Measurements from ENCODE around the gene GTF2H2.
"Not testable (repeated sequence)": the region's sequence is repeated elsewhere in the genome, so short reads cannot be mapped to it uniquely, and the experiment has no call there.

The GTF2H2 gene

DNA sequence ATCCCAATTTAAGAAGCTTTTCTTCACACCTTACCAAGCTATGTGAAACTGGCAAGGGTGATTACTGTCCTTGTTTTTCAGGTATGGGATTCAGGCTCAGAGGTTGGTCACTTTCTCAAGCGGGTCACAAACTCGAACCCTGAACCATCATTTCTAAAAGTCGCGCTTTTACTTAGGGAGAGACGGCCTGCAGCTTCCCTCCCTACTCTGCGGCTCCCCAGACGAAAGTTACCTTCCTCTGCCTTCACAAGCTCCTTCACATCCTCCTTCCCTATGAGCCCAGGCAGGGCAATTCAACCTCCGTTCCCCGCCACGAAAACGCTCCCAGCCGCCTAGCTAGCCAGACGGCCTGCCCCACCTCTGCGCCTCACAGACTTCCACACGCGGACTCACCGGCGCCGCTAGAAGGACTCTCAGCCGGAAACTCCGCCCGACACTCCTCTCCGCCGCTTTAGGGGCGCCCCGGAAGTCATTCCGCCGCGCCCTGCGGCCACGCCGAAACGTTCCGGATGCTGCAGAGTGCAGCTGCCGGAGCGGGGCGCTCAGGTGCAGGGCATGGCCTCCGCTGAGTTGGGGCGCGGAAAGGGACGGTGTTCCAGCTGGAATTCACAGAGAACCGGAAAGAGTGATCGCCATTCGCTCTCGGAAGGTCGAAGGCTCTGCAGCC lies at the start of gene GTF2H2:
Gene GTF2H2 (minus strand): TSS at position 415 of the 667 bp plus-strand sequence. CDS start 4,913 bp downstream, outside the sequence.
- not testable (repeated sequence) for DNase-seq (ENCODE audit: low read depth); H3K4me3 ChIP-seq (ENCODE audit: low read length)

DNA sequence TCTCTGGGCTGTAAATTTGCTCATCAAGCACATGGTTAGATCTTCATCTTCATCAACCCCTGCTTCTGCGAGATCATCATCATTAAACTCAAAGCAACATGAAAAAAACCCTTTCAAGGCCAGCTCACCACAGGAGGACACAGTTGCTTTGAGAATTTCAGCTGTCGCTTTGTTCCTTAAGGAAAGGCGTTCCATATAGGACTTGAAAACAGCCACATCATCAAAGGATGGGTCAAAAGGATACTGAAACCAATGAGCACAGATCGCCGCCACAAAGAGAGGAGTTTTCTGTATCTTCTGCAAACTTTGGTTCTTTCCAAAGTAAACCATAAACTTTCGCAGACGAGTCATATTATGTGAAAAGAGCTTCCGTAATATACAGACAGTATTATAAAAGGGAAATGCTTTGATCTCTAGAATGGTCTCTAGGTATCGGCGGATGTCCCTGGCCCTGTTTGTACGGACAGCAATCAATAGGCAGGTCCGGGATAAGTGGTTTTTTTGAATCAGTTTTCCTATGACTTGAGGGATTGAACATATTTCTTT lies 42.3 kb upstream of the GTF2H2 start:
- not testable (repeated sequence) for DNase-seq (ENCODE audit: low read depth); H3K4me3 ChIP-seq (ENCODE audit: low read length)

DNA sequence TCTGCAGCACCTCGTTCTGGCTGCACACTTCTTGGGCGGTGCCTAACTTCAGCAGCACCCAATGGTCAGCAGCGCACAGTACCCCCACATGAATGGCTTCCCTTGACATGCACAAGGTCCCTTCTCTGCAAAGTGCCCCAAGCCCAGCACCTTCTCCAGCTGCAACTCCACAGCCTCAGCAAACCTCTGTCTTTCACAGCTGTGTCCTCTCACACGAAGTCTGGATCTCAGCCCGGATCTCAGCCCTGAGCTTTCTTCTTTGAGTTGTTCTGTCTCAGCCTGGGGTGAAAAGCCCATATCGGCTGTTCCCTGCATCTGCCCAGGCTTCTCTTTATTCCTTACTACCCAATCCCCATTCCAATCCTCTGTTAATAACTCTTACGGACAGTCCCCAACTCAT lies 32.5 kb upstream of the GTF2H2 start:
- DNase-seq (ENCODE audit: low read depth) = not testable (repeated sequence)

DNA sequence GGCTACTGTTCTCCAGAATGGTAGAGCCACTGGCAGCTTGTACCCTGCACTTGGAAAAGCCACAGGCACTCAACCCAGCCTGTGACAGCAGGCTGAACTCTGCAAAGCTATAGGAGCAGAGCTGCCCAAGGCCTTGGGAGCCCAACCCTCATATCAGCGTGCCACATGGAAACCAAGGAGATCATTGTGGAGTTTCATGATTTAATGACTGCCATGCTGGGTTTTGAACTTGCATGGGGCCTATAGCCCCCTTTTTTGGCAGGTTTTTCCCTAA lies 30.4 kb upstream of the GTF2H2 start:
- not testable (repeated sequence) for DNase-seq (ENCODE audit: low read depth)

More for the DNA sequence above, 32.5 kb upstream of the GTF2H2 start:
- H3K4me3 ChIP-seq (ENCODE audit: low read length) = not testable (repeated sequence)

DNA sequence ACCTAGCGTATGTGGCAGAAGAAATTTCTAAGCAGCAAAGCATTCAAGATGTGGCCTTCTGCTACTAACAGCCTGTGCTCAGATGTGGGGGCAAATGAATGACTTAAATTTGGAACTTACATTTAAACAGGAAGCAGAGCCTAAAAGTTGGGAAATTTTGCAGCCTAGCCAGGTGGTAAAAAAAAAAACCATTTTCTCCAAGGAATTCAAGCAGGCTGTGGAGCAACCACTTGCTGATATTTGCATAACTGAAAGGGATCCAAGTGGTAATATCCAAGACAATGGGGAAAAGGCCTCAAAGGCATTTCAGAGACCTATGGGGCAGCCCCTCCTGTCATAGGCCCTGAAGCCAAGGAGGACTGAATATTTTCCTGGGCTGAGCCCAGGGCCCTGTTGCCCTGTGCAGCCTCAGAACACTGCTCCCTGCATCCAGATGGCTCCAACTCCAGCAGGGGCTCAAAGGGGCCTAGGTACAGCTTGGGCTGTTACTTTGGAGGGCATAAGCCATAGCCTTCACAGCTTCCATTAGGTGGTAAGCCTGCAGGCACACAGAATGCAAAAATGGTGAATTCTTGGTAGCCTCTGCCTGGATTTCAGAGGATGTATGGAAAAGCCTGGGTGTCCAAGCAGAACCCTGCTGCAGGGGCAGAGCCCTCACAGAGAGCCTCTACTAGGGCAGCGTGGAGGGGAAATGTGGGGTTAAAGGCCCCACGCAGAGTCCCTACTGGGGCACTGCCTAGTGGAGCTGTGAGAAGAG lies 29.9 kb upstream of the GTF2H2 start:
- H3K4me3 ChIP-seq (ENCODE audit: low read length); DNase-seq (ENCODE audit: low read depth): not testable (repeated sequence)

More for the DNA sequence above, 30.4 kb upstream of the GTF2H2 start:
- not testable (repeated sequence) for H3K4me3 ChIP-seq (ENCODE audit: low read length)

DNA sequence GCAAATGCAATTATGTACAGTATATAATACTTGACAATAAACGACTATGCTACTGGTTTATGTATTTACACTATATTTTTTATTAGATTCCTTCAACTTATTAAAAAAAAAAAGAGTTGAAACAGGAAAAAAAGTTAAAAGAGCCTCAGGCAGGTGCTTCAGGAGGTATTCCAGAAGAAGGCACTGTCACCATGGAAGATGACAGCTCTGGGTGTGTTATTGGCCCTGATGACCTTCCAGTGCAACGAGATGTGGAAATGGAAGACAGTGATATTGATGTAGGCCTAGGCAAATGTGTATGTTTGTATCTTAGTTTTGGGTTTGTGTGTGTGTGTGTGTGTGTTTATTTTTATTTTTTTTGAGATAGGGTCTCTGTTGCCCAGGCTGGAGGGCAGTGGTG lies 22.3 kb upstream of the GTF2H2 start:
- DNase-seq (ENCODE audit: low read depth); H3K4me3 ChIP-seq (ENCODE audit: low read length): not testable (repeated sequence)

DNA sequence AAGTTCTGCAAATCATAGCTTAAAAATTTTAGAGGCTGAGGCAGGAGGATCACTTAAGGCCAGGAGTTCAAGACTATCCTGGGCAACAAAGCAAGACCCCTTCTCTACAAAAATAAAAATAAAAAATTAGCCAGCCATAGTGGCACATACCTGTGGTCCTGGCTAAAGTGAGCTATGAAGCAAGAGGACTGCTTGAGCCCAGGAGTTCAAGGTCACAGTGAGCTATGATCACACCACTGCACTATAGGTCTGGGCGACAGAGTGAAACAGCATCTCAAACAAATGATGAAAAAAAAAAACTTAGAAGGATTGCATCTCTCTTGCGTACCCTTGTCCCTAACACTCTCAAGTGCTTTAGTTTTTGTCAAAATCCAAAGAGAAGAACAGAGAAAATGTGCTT lies 21.3 kb upstream of the GTF2H2 start:
- H3K4me3 ChIP-seq (ENCODE audit: low read length); DNase-seq (ENCODE audit: low read depth): not testable (repeated sequence)

DNA sequence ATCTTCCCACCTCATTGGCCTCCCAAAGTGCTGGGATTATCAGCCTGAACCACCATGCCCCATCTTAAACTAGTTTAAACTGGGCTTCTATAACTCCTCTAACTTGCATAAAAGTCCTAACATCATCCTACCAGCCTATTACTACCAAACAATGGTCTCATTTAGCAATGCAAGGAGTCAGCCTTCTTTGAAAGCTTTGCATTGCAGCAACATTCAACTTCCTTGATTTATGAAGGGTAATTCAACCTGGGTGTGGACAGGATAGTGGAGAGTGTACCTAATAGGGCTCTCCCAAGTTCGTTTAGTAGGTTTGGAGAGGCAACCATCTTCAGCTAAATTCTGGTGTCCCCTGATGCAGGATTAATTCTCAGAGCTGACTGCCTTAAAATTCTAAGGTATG lies 18.7 kb upstream of the GTF2H2 start:
- DNase-seq (ENCODE audit: low read depth); H3K4me3 ChIP-seq (ENCODE audit: low read length): not testable (repeated sequence)

DNA sequence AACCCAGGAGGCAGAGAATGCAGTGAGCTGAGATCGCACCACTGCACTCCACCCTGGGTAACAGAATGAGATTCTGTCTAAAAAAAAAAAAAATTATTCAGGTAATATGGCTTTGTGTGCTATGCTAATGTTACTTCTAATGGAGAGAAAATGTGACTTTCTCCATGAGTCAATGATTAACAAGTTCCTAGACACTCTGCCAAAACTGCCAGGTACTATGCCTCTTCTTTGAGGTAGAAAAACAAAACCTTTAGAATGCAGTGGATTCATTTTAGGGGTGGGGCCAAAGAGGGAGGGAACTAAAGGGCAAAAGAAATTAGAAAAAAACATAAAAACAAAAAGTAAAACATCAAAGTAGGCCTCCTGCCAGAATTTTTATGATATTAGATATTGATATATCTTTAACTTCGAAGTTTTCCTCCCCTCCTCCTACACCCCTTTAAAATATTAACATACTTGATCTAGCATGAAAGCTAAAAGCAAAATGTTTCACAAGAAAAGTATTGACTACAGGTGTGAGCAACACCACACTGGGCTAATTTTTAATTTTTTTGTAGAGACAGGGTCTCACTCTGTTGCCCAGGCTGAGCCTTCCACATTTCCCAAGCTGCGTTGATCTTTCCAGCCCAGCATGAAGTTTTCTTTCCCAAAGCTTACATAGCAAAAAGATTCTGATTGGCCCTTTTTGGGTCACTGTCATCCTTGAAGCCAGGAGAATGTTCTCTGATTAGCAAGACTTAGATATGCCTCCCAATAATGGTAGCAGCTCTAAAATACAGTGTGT lies 17.0 kb upstream of the GTF2H2 start:
- not testable (repeated sequence) for H3K4me3 ChIP-seq (ENCODE audit: low read length); DNase-seq (ENCODE audit: low read depth)

DNA sequence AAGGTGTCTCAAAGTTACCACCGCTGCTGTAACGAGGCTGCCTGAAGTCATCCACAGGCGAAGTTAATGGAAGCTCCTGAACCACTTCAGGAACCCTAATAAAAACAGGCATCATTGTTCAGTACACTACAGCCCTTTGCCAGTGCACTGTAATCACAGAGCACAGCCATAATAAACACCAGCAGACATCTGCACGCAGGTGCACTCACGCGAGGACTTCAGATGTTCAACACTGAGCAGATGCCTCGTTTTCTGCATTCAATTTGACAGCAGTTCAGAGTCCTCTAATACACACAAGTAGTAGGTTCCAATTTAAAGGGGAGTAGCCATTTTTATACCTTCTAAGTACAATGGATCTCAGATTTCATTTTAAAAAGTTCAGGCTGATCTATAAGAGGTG lies 15.4 kb upstream of the GTF2H2 start:
- not testable (repeated sequence) for H3K4me3 ChIP-seq (ENCODE audit: low read length); DNase-seq (ENCODE audit: low read depth)

DNA sequence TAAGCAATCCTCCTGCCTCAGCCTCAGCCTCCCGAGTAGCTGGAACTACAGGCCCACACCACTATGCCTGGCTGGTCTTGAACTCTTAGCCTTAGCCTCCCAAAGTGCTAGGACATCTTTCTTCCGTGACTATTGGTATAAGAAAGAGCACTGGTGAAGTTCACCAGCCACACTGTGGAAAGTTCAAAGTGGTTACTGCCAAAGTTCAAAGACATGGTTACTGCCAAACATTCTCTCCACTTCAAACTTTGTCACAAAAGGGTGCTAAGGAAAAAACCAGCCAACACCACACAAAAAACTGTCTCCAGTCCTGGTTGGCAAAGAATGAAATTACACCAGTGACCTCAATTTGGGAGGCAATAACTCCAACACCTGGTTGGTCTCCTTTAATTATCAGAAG lies 14.9 kb upstream of the GTF2H2 start:
- not testable (repeated sequence) for H3K4me3 ChIP-seq (ENCODE audit: low read length); DNase-seq (ENCODE audit: low read depth)

DNA sequence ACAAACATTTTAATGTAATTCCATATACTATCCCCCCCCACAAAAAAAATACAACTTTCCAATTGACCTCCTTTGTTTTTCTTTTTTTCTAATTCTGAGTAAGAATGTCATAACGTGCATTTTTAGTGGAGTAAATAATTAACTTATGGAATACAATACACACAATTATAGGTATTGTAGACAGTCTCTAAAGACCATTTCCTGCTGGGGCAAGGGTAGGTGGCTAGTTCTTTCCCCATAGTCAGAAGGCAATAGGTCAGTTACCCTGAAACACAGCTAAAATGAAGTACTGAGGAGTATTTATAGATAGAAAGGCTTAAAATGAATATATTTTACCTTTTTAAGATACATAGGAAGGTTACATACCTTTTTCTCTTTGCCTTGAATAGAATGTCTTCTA lies 6.2 kb downstream of the GTF2H2 start:
- H3K4me3 ChIP-seq (ENCODE audit: low read length); DNase-seq (ENCODE audit: low read depth): not testable (repeated sequence)

DNA sequence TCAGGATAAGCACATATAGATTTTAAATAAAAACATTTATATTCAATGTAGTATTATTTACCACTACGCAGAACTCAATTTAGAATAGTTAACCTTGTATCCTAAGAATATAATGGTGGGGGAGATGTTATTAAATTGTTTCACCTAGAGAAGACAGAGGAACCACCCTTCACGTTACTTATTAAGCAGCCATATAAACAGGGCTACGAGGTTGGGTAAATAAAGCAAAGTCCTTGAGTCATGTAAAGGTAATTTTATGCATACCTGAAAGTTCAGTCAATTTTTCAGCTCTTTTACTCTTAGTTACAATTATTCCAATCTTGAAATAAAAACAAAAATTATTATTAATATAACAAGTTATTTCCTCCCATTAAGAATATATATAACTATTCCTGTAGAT lies 8.1 kb downstream of the GTF2H2 start:
- DNase-seq (ENCODE audit: low read depth); H3K4me3 ChIP-seq (ENCODE audit: low read length): not testable (repeated sequence)

DNA sequence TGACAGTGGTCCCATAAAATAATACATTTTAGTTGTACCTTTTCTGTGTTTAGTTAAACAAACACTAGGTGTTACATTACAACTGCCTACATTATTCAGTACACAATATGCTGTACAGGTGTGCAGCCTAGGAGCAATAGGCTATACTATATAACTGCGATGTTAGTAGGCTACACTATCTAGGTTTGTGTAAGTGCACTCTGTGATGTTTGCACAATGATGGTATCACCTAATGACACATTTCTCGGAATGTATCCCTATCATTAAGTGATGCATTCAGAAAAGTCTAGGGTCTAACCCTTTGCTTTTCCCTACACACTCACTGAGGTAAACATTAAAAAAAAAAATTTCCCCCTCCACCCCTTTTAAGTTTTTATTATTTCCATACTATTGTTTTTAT lies 22.7 kb downstream of the GTF2H2 start:
- DNase-seq (ENCODE audit: low read depth) = not testable (repeated sequence)

DNA sequence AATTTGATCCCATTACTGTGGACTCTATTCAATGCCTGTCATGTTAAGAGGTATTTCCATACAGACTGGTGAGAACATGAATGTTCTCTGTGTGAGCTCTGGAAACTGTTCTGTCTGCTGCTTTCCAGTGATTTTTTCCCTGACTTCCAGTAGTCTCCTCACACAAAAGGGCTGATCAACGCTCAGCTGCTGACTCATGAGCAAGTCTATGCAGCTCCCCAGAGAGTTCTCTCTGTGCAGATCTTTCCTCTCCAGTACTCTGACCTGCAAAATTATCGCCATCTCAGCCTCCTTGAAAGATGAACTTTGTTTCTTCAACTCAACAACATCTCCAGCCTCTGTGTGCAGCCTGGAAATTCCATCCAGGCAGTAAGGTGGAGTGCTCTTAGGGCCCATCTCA lies 23.3 kb downstream of the GTF2H2 start:
- not testable (repeated sequence) for DNase-seq (ENCODE audit: low read depth); H3K4me3 ChIP-seq (ENCODE audit: low read length)

More for the DNA sequence above, 22.7 kb downstream of the GTF2H2 start:
- not testable (repeated sequence) for H3K4me3 ChIP-seq (ENCODE audit: low read length)

DNA sequence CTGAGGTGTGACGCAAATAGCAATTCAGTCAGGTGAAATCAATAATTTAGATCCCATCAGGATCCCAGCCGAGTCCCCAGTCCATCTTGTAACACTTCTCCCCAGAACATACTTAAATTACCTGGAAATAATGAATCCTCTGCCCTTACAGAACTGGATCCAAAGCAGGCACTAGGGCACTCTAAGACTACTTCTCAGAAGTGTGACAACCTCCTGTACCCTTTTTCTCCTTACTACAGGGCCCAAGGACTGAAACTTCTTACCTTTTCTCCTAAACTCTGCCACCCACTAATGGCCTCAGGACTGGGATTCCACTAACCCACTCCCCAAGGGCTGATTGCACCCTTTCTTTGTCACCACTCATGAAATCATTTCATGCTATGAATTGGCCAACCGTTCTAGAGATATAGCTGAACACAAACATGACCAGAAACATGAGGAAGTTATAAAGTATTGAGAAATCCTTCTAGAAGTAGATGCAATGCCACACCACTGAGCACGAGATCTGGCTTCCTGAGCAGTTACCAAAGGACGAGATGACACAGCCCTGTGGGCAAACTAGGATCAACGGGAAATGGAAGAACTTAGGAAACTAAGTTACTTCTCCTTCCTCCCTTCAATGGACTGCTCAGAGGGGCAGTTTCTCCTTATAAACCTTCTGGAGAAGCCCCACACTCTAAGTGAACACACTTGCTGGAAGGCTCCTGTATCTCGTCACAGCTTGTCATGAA lies 36.3 kb downstream of the GTF2H2 start:
- not testable (repeated sequence) for DNase-seq (ENCODE audit: low read depth); H3K4me3 ChIP-seq (ENCODE audit: low read length)

DNA sequence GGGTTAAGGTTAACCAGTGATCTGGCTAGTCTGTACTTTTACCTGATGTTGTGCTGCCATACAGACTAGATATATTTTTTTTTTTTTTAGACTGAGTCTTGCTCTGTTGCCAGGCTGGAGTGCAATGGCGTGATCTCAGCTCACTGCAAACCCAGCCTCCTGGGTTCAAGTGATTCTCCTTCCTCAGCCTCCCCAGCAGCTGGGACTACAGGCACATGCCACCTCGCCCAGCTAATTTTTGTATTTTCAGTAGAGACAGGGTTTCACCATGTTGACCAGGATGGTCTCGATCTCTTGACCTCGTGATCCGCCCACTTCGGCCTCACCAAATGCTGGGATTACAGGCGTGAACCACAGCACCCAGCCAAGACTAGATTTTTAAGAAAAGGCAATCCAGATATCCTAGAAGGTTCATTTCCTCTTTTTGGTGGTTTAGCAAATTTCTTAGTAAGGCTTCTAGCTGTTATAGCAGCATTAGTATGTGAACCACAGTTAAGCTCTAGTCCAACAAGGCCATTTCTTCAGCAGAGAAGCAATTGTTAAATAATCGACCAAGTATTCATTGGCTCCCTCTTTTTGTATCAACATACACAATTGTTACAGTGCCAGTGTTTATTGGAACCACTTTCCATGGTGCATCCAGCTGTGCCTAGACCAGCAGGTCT lies 42.1 kb downstream of the GTF2H2 start, which contains the start of gene NAIP:
Gene NAIP (minus strand): TSS at position 51 of the 665 bp plus-strand sequence. CDS start 12,424 bp downstream, outside the sequence.
- H3K4me3 ChIP-seq (ENCODE audit: low read length); DNase-seq (ENCODE audit: low read depth): not testable (repeated sequence)

DNA sequence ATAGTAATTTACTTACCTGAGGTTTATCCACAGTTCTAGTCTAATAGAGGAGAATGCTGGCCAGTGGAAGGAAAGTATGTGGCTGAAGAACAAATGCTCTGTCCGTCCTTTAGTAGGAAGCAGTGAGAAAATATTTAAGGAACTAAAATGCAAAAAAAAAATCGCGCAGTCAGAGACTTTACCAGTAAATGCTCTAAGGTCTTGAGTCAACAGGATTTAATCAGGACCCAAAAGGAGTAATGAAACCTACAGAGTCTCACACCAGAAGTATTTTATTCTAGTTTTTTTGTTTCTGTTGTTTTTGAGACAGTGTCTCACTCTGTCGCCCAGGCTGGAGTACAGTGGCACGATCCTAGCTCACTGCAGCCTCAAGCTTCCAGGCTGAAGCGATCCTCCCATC lies 46.8 kb downstream of the GTF2H2 start:
- DNase-seq (ENCODE audit: low read depth); H3K4me3 ChIP-seq (ENCODE audit: low read length): not testable (repeated sequence)

Measured in retinal pigment epithelial cell (primary cell).